ENCODE data around the gene GALR1.

GALR1 gene

DNA sequence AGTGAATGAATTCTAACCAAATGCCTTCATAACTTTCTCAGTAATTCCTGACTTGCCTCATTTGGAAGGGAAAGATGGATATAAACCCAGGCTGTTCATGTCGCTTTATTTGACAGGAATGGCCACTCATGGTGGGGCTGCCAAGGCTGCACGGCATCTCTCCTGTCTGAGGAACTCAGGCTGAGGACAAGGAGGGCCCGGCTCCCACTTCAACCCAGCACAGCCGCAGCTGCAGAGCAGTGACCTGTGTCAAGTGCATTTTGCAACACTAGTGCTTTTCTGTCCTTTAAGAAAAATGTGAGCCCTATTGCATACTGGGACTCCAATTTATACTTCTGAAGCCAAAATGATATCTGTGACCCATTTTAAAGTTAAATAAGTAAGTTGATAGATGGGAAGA, 45.8 kb upstream of the GALR1 start:
- no peak overlapping the region for H3K27ac ChIP-seq (ENCODE audit: low read length)
- H3K9me3 ChIP-seq (ENCODE audit: insufficient read depth, low read length), result no peaks in the 10 kb centered on the region
- TF ChIP-seq, protein P1, sequence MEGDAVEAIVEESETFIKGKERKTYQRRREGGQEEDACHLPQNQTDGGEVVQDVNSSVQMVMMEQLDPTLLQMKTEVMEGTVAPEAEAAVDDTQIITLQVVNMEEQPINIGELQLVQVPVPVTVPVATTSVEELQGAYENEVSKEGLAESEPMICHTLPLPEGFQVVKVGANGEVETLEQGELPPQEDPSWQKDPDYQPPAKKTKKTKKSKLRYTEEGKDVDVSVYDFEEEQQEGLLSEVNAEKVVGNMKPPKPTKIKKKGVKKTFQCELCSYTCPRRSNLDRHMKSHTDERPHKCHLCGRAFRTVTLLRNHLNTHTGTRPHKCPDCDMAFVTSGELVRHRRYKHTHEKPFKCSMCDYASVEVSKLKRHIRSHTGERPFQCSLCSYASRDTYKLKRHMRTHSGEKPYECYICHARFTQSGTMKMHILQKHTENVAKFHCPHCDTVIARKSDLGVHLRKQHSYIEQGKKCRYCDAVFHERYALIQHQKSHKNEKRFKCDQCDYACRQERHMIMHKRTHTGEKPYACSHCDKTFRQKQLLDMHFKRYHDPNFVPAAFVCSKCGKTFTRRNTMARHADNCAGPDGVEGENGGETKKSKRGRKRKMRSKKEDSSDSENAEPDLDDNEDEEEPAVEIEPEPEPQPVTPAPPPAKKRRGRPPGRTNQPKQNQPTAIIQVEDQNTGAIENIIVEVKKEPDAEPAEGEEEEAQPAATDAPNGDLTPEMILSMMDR (IDR thresholded peaks at IDR 0.05; ENCODE audit: low read depth, low read length), result no peak
- no peak for TF ChIP-seq EZH2phosphoT487 (IDR thresholded peaks at IDR 0.05; ENCODE audit: low read depth)
- H3K36me3 ChIP-seq (replicated peaks; ENCODE audit: low read depth, low read length), result no peaks in the 10 kb centered on the region
- no peaks in the 10 kb centered on the region for H3K79me2 ChIP-seq (ENCODE audit: low read length)
- H3K4me1 ChIP-seq (ENCODE audit: low read length), result peaks cover 5% of the 10 kb centered on the region
- H2AFZ ChIP-seq (ENCODE audit: low read depth, low read length), result no peak overlapping the region
- H3K27me3 ChIP-seq (ENCODE audit: low read depth, low read length), result peaks cover 10% of the 10 kb centered on the region
- no peak overlapping the region for H3K4me3 ChIP-seq (ENCODE audit: low read length)
- no peak overlapping the region for H3K9ac ChIP-seq (ENCODE audit: low read length)
- no peaks in the 10 kb centered on the region for H4K20me1 ChIP-seq (ENCODE audit: insufficient read depth, low read length)
- H3K4me2 ChIP-seq (ENCODE audit: low read length), result no peak overlapping the region

DNA sequence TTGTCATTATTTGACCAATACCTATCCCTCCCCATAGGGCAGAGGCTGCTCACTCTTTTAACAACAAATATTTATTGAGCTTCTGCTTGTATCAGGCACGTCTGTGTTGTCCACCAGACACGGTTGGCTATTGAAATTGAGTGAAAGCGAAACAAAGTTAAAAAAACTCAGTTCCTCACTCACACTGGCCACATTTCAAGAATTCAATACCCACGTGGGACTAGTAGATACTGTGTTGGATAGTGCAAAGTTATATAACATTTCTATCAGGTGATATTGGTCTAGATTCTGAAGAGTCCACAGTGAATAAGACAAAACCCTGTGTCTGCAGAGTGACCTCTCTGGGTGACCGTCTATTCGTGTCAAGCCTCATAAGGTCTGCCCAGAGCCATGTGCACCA, 43.9 kb upstream of the GALR1 start:
- no peak overlapping the region for H3K4me2 ChIP-seq (ENCODE audit: low read length)
- H3K9ac ChIP-seq (ENCODE audit: low read length), result no peak overlapping the region
- no peaks in the 10 kb centered on the region for H3K36me3 ChIP-seq (replicated peaks; ENCODE audit: low read depth, low read length)
- no peak overlapping the region for H3K4me3 ChIP-seq (ENCODE audit: low read length)
- H3K27ac ChIP-seq (ENCODE audit: low read length), result no peak overlapping the region
- peaks cover 10% of the 10 kb centered on the region for H3K4me1 ChIP-seq (ENCODE audit: low read length)
- no peak overlapping the region for H2AFZ ChIP-seq (ENCODE audit: low read depth, low read length)
- H3K9me3 ChIP-seq (ENCODE audit: insufficient read depth, low read length), result no peaks in the 10 kb centered on the region
- no peak for TF ChIP-seq EZH2phosphoT487 (IDR thresholded peaks at IDR 0.05; ENCODE audit: low read depth)
- TF ChIP-seq, protein P1 (IDR thresholded peaks at IDR 0.05; ENCODE audit: low read depth, low read length), result no peak
- no peaks in the 10 kb centered on the region for H3K79me2 ChIP-seq (ENCODE audit: low read length)
- peaks cover 3% of the 10 kb centered on the region; the same call in 1 of the 2 replicates for H3K27me3 ChIP-seq (ENCODE audit: low read depth, low read length)
- H4K20me1 ChIP-seq (ENCODE audit: insufficient read depth, low read length), result no peaks in the 10 kb centered on the region

DNA sequence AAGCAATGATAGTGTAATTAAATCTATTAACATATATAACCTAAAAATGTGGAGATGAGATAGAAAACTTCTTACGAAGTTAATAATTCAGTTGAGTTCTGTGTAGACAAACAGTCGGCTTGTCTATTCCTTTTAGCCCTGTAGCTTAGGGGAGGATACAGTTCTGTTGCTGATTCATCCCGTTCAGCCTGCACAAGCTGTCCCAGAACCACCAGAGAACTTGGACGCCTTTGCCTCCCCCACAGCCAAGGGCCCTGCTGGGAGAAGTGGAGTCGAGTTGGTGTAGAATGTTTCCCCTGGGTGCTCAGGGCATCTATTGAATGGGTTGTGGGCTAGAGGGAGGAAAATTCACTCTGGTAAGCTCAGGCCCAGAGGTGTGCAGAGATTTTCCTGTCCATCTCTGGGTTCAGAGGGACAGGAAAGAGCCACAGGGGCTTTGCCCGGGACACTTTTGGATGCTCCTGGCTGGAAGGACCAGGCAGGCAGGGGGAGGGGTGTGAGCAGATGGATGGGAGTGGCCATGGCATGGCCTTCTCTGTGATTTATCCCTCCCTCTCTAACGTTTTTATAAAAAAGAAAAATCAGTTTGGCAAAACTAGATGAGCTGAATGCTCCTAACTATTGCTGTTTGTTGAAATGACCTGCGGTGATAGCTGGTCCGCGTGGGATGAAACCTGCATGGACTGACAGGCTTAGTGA, 42.8 kb upstream of the GALR1 start:
- H2AFZ ChIP-seq (ENCODE audit: low read depth, low read length), result no peak overlapping the region
- no peaks in the 10 kb centered on the region for H3K9me3 ChIP-seq (ENCODE audit: insufficient read depth, low read length)
- peaks cover 10% of the 10 kb centered on the region for H3K4me1 ChIP-seq (ENCODE audit: low read length)
- no peak overlapping the region for H3K4me2 ChIP-seq (ENCODE audit: low read length)
- no peaks in the 10 kb centered on the region for H3K36me3 ChIP-seq (replicated peaks; ENCODE audit: low read depth, low read length)
- no peaks in the 10 kb centered on the region for H3K79me2 ChIP-seq (ENCODE audit: low read length)
- no peak overlapping the region for H3K27ac ChIP-seq (ENCODE audit: low read length)
- H4K20me1 ChIP-seq (ENCODE audit: insufficient read depth, low read length), result no peaks in the 10 kb centered on the region
- TF ChIP-seq EZH2phosphoT487 (IDR thresholded peaks at IDR 0.05; ENCODE audit: low read depth), result no peak
- TF ChIP-seq, protein P1 (IDR thresholded peaks at IDR 0.05; ENCODE audit: low read depth, low read length), result no peak
- no peak overlapping the region for H3K4me3 ChIP-seq (ENCODE audit: low read length)
- H3K9ac ChIP-seq (ENCODE audit: low read length), result no peak overlapping the region
- H3K27me3 ChIP-seq (ENCODE audit: low read depth, low read length), result peaks cover 3% of the 10 kb centered on the region; the same call in 1 of the 2 replicates

DNA sequence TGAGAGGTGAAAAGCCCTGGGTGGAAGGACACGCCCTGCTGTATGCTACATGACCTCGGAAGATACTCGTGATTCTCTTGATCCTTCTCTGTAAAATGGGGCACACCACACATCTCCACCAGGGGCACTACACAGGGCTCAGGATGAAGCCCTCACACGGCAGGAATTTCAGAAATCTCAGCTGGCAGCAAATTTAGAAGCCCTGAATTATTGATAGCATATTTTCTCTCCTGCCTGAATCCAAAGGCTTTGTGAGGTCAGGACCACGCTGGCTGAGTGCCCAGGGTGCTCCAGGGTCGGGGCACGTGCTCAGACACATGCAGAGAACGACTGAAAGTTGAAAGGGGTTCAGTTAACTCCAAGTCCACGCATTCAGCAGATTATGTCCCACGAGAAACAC, 42.1 kb upstream of the GALR1 start:
- Histone ChIP-seq H3K27ac (ENCODE audit: low read length) (no peak overlapping the region), H3K79me2 (ENCODE audit: low read length) (no peaks in the 10 kb centered on the region), H3K9ac (ENCODE audit: low read length) (no peak overlapping the region), H3K9me3 (ENCODE audit: insufficient read depth, low read length) (no peaks in the 10 kb centered on the region), H3K4me1 (ENCODE audit: low read length) (peaks cover 10% of the 10 kb centered on the region), H3K27me3 (ENCODE audit: low read depth, low read length) (peaks cover 3% of the 10 kb centered on the region; the same call in 1 of the 2 replicates), H4K20me1 (ENCODE audit: insufficient read depth, low read length) (no peaks in the 10 kb centered on the region), H3K4me2 (ENCODE audit: low read length) (no peak overlapping the region; the same call in 1 of the 2 replicates), H3K4me3 (ENCODE audit: low read length) (no peak overlapping the region), H2AFZ (ENCODE audit: low read depth, low read length) (no peak overlapping the region), H3K36me3 (replicated peaks; ENCODE audit: low read depth, low read length) (no peaks in the 10 kb centered on the region)
- TF ChIP-seq, protein P1 (IDR thresholded peaks at IDR 0.05; ENCODE audit: low read depth, low read length), result peak; percentile 57
- no peak for TF ChIP-seq EZH2phosphoT487 (IDR thresholded peaks at IDR 0.05; ENCODE audit: low read depth)

Measured in OCI-LY3 (cell line).